Ovary (tissue), 3 donors: Measurements from ENCODE around the gene MSMB.

Experiments used
- CTCF ChIP-seq, 3 donors: fragments of 450-650 bp in 2 of 3; fragments of 200-600 bp in 1 of 3; IDR thresholded peaks; one replicate each; pipeline versions ENCODE4 v1.5.1 to v1.8.0; 2016 to 2022; ENCODE audit warnings: antibody characterized with exemption in 3 of 3, mild to moderate bottlenecking in 1 of 3
- POLR2A ChIP-seq: fragments of 450-650 bp; IDR thresholded peaks from one replicate; pipeline ENCODE4 v1.6.1; 2017; ENCODE audit warnings: antibody characterized with exemption, mild to moderate bottlenecking, moderate library complexity
- donor health status: DM: no; HTN: no; CAD: no.

- TF ChIP-seq CTCF (IDR thresholded peaks at IDR 0.05) (no peak), POLR2A (no peak)
Observed at GRCh38 chr10:46031648-46032532, 14.2 kb downstream of the MSMB start.
